Panc1 (cell line): ENCODE results near the gene KAT7. TPM values are rescaled to one million over a fixed set of nuclear protein-coding genes. Genes with fewer than 3 reads are reported as not detected.

Experiments
- ATAC-seq: fragments of 200-7000 bp; cut with Tn5 transposase; 2 replicates; pipeline ENCODE4 v1.9.1; 2020; ENCODE audit warnings: mild to moderate bottlenecking, moderate library complexity
- BruUV-seq: library from RNA; stranded (reverse); fragments of 400-500 nt; replicated peaks from 2 replicates; lab custom pipeline; 2021; lab: Mats Ljungman, UMichigan
- CTCF ChIA-PET: fragments of 300-600 bp; sonication (Branson Sonifier 250); formaldehyde crosslinking; loops from one replicate; lab custom pipeline; 2022; ENCODE audit warnings: antibody characterized with exemption; lab: Charles Lee
- POLR2A ChIA-PET: fragments of 300-600 bp; sonication (Branson Sonifier 250); formaldehyde crosslinking; loops from one replicate; lab custom pipeline; 2022; ENCODE audit warnings: antibody characterized with exemption; lab: Charles Lee
- DNase-seq: peaks from one replicate; pipeline ENCODE4 v3.0.0-alpha.2; 2010; ENCODE audit warnings: low read depth, low spot score
- H3K27ac ChIP-seq: 2 replicates; pipeline ENCODE4 v1.5.1; 2011; ENCODE audit warnings: mild to moderate bottlenecking, low read length, inconsistent platforms
- H3K27me3 ChIP-seq: fragments of 200-500 bp; sonication (Bioruptor generic); 2 replicates; pipeline ENCODE4 v1.6.0; 2014; ENCODE audit warnings: low read length, inconsistent platforms; ENCODE audit not compliant: control insufficient read depth, insufficient read depth
- H3K36me3 ChIP-seq: fragments of 200-500 bp; sonication (Bioruptor generic); 2 replicates; pipeline ENCODE4 v1.5.1; 2014; ENCODE audit warnings: inconsistent platforms, mild to moderate bottlenecking, low read length, moderate library complexity; ENCODE audit not compliant: control insufficient read depth, insufficient read depth
- H3K4me1 ChIP-seq: 2 replicates; pipeline ENCODE4 v1.5.1; 2011; ENCODE audit warnings: inconsistent platforms, mild to moderate bottlenecking, low read length, moderate library complexity; ENCODE audit not compliant: control insufficient read depth, insufficient read depth
- H3K4me3 ChIP-seq, 2 experiments: 2 replicates each; pipeline ENCODE4 v1.5.1; 2011 to 2012; ENCODE audit warnings: low read depth in 2 of 2, low read length in 2 of 2, mild to moderate bottlenecking in 2 of 2, inconsistent platforms in 1 of 2, moderate library complexity in 1 of 2
- H3K9me3 ChIP-seq: fragments of 200-500 bp; sonication (Bioruptor generic); 2 replicates; pipeline ENCODE4 v1.5.1; 2014; ENCODE audit warnings: low read depth, mild to moderate bottlenecking, inconsistent platforms, low read length, moderate library complexity; ENCODE audit not compliant: control insufficient read depth, insufficient read depth
- POLR2AphosphoS5 ChIP-seq: IDR thresholded peaks from 2 replicates; pipeline ENCODE4 v1.6.1; 2012; ENCODE audit warnings: mild to moderate bottlenecking, low read depth, low read length, moderate library complexity
- SIN3A ChIP-seq: IDR thresholded peaks from 2 replicates; pipeline ENCODE4 v1.6.1; 2012; ENCODE audit warnings: low read depth, mild to moderate bottlenecking, low read length, moderate library complexity, borderline replicate concordance; ENCODE audit not compliant: insufficient read depth
- TCF7L2 ChIP-seq: IDR thresholded peaks from 2 replicates; pipeline ENCODE4 v1.6.1; 2011; ENCODE audit warnings: mild to moderate bottlenecking, low read depth, low read length, inconsistent platforms
- in situ Hi-C: cut with HindIII; loops from 2 replicates; pipeline ENCODE4 v1.10.0; 2016; ENCODE audit warnings: low sequenced_read_pairs, low pct_unique_long_range_greater_than_20kb
- intact Hi-C: fragments of 100-400 bp; cut with micrococcal nuclease; formaldehyde crosslinking; loops from one replicate; pipeline ENCODE4 v1.10.0; 2022; ENCODE audit not compliant: unreplicated experiment
- total RNA-seq: library from RNA; stranded (reverse); gene quantifications from one replicate; pipeline ENCODE4 v1.2.1, GENCODE V29; 2021; ENCODE audit not compliant: unreplicated experiment
- TF ChIP-seq, protein P1 (sequence below): fragments of 450-650 bp; IDR thresholded peaks from 2 replicates; pipeline ENCODE4 v1.5.1; 2017; ENCODE audit warnings: mild to moderate bottlenecking
- TF ChIP-seq, protein P2 (sequence below), 2 experiments: IDR thresholded peaks; 2 replicates each; pipeline ENCODE4 v1.6.1; 2011 to 2012; ENCODE audit warnings: low read depth in 2 of 2, control low read depth in 1 of 2, low read length in 1 of 2, mild to moderate bottlenecking in 1 of 2, moderate library complexity in 1 of 2; ENCODE audit not compliant: insufficient read depth in 1 of 2

KAT7 gene
- total RNA-seq, 1 experiment from 2014 or later, result 69.0 TPM

DNA sequence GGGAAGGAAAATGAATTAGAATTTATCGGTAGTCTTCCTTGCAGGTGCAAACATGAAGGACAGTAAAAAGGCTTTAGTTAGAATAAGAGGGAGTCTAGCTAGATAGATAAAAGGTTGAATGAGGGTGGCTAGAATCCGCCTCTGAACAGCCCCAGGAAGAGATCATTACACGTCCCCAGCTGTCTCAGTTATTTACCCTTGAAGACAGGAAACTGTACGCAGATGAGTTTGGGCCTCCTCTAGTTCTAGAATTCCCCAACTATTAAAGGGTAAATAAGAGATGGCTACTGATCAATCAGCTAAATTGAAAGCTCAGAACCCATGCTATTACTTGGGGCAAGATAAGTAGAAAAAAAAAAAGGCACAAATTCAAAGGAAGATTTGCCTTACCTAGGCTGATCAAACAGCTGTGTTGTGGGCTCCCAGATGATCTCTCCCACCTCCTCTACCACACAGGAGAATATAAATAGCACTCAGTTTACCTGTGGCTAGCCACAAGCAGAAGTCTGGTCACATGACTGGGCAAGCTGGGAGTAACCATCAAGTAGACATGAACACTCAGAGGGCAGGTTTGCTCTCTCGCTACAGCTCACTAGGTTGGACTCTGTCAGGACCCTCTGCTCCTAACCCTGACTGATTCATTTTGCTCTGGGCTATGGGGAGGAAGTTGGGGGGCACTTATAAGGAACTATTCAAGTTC is 41.5 kb upstream of the KAT7 start:
- no TSS peak for BruUV-seq
- POLR2A ChIA-PET, result interaction anchor here (0.5 to 0.7 kb wide), 3 partner anchors 41 to 231 kb away, joined by 3 read pairs; no protein-coding TSS in a partner anchor
- DNase-seq (no peak), ATAC-seq (no peak)
- H3K36me3 ChIP-seq, result no peaks in the 10 kb centered on the region
- H3K4me1 ChIP-seq, result no peaks in the 10 kb centered on the region
- intact Hi-C loops (no loop called here), in situ Hi-C loops (no loop called here)
- H3K27me3 ChIP-seq, result peaks cover 4% of the 10 kb centered on the region; the same call in 1 of the 2 replicates
- no peak overlapping the region for H3K4me3 ChIP-seq
- H3K9me3 ChIP-seq, result no peaks in the 10 kb centered on the region
- TF ChIP-seq POLR2AphosphoS5, result no peak
- TF ChIP-seq TCF7L2, result no peak
- TF ChIP-seq, protein P1, sequence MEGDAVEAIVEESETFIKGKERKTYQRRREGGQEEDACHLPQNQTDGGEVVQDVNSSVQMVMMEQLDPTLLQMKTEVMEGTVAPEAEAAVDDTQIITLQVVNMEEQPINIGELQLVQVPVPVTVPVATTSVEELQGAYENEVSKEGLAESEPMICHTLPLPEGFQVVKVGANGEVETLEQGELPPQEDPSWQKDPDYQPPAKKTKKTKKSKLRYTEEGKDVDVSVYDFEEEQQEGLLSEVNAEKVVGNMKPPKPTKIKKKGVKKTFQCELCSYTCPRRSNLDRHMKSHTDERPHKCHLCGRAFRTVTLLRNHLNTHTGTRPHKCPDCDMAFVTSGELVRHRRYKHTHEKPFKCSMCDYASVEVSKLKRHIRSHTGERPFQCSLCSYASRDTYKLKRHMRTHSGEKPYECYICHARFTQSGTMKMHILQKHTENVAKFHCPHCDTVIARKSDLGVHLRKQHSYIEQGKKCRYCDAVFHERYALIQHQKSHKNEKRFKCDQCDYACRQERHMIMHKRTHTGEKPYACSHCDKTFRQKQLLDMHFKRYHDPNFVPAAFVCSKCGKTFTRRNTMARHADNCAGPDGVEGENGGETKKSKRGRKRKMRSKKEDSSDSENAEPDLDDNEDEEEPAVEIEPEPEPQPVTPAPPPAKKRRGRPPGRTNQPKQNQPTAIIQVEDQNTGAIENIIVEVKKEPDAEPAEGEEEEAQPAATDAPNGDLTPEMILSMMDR, result no peak
- TF ChIP-seq, protein P2, sequence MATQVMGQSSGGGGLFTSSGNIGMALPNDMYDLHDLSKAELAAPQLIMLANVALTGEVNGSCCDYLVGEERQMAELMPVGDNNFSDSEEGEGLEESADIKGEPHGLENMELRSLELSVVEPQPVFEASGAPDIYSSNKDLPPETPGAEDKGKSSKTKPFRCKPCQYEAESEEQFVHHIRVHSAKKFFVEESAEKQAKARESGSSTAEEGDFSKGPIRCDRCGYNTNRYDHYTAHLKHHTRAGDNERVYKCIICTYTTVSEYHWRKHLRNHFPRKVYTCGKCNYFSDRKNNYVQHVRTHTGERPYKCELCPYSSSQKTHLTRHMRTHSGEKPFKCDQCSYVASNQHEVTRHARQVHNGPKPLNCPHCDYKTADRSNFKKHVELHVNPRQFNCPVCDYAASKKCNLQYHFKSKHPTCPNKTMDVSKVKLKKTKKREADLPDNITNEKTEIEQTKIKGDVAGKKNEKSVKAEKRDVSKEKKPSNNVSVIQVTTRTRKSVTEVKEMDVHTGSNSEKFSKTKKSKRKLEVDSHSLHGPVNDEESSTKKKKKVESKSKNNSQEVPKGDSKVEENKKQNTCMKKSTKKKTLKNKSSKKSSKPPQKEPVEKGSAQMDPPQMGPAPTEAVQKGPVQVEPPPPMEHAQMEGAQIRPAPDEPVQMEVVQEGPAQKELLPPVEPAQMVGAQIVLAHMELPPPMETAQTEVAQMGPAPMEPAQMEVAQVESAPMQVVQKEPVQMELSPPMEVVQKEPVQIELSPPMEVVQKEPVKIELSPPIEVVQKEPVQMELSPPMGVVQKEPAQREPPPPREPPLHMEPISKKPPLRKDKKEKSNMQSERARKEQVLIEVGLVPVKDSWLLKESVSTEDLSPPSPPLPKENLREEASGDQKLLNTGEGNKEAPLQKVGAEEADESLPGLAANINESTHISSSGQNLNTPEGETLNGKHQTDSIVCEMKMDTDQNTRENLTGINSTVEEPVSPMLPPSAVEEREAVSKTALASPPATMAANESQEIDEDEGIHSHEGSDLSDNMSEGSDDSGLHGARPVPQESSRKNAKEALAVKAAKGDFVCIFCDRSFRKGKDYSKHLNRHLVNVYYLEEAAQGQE (IDR thresholded peaks at IDR 0.05; ENCODE audit: insufficient read depth in 1 of 2, low read depth in 2 of 2, low read length in 1 of 2), result no peak
- TF ChIP-seq SIN3A, result no peak
- CTCF ChIA-PET, result interaction anchor here (0.6 kb wide), 2 partner anchors 171 to 250 kb away, joined by 3 read pairs; no protein-coding TSS in a partner anchor
- no peak overlapping the region for H3K27ac ChIP-seq

DNA sequence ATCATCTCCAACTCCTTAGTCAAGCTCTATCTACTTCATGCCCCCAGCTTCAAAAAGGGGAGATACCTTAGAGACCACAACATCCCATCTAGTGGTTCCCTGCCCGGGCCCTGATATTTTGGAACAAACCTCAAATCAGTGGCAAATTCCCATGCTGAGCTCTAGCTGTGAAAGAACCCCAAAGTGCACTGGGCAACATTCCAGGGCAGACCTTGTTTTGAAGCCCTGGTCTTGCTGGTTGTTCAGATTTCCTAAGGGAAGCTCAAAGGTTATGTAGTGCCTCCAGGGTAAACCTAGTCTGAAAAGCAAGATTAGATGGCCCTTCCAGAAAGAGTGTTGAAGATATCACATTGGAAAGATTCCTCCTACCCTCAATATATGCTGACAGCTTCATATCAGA is 40.8 kb upstream of the KAT7 start:
- H3K4me3 ChIP-seq, result no peak overlapping the region
- ATAC-seq, result no peak
- intact Hi-C loops (no loop called here), in situ Hi-C loops (no loop called here)
- no peaks in the 10 kb centered on the region for H3K9me3 ChIP-seq
- no peaks in the 10 kb centered on the region for H3K36me3 ChIP-seq
- H3K27ac ChIP-seq, result no peak overlapping the region
- no peaks in the 10 kb centered on the region for H3K4me1 ChIP-seq
- DNase-seq, result no peak
- no peak for TF ChIP-seq SIN3A
- TF ChIP-seq POLR2AphosphoS5, result no peak
- TF ChIP-seq TCF7L2, result no peak
- TF ChIP-seq, protein P1, result no peak
- ChIA-PET CTCF (no interaction called here), POLR2A (interaction anchor here (0.5 to 0.7 kb wide), 2 partner anchors 157 to 232 kb away, joined by 3 read pairs; no protein-coding TSS in a partner anchor)
- no TSS peak for BruUV-seq
- H3K27me3 ChIP-seq, result no peaks in the 10 kb centered on the region
